HFF-Myc (cell line): ENCODE results near the gene AKR1C3.
"Not testable (repeated sequence)": the region's sequence is repeated elsewhere in the genome, so short reads cannot be mapped to it uniquely, and the experiment has no call there.

Experiments
- DNase-seq: peaks from one replicate; pipeline ENCODE4 v3.0.0-alpha.2; 2011; ENCODE audit warnings: low read depth; ENCODE audit errors: extremely low read depth
- H3K4me3 ChIP-seq: replicated peaks from 2 replicates; pipeline ENCODE4 v1.5.1; 2011; ENCODE audit warnings: low read depth, mild to moderate bottlenecking, control low read depth, low read length
- CTCF ChIP-seq: IDR thresholded peaks from 2 replicates; pipeline ENCODE4 v1.5.1; 2012; ENCODE audit warnings: mild to moderate bottlenecking, low read depth, low read length, control low read depth; ENCODE audit errors: missing control alignments

AKR1C3 gene

GRCh38 chr10:5123886-5124285 is 29.7 kb downstream of the AKR1C3 start:
- H3K4me3 ChIP-seq, result no peak overlapping the region
- DNase-seq, result no peak
- no peak for TF ChIP-seq CTCF

DNA sequence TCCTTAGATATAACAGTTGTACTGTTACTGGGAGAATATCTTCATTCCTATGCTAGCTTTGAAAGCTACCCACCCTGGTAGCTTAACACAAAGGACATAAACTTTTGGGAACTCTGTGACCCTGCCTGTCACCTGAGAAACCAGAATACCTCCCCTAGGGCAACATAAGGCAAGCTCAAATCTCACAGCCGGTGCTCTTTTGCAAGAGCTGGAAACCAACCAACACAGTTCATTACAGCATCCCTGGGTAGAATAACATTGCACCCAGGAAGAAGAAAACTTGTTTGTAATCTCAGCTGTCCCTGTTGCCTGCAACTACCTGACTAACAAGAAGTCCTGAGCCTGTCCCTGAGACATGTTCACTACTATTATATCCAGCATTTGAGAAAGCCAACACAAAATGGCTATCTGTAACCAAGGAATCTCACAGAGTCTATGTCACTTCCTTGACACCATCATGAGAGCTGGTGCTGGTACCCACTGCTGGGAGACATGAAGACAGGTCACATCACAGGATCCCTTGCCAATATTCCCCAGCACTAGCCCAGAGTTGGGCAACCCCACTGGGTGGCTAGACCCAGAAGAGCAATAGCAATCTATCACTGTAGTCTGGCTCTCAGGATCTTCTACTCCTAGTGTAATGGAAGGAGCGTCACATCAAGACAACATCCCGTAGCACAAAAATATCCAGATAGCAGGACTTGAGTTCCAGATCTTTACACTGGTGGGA is 31.3 kb downstream of the AKR1C3 start:
- no peak for TF ChIP-seq CTCF
- H3K4me3 ChIP-seq, result no peak overlapping the region
- DNase-seq, result no peak

DNA sequence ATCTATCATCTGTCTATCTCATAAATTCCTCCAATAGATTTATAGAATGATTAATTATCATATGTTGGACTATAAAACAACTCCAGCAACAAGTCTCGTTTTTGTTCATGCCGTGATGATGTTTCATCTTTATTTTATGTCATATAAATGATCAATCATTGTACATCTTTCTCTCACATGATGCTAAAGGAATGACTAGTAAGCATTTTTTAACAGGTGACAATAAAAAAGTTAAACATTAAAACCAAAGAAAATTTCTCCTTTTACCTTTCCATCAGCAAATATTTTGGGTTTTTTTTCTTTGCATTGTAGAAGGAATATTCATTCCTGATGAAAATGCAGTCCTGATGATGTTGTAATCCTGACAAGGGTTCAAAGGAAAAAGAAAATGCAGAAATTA is 41.4 kb downstream of the AKR1C3 start:
- no peak for TF ChIP-seq CTCF
- no peak overlapping the region for H3K4me3 ChIP-seq
- DNase-seq, result no peak

GRCh38 chr10:5136468-5137087 is 42.4 kb downstream of the AKR1C3 start:
- TF ChIP-seq CTCF, result no peak
- no peak for DNase-seq
- H3K4me3 ChIP-seq, result no peak overlapping the region

DNA sequence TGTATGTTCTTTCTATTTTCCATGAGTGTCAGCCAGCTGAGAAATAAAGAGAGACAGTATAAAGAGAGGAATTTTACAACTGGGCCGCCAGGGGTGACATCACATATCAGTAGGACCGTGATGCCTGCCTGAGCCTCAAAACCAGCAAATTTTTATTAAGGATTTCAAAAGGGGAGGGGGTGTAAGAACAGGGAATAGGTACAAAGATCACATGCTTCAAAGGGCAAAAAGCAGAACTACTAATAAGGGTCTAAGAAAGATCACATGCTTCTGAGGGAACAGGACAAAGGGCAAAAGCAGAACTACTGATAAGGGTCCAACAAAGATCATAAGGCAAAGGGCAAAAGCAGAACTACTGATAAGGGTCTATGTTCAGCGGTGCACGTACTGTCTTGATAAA is 43.5 kb downstream of the AKR1C3 start:
- not testable (repeated sequence) for DNase-seq, H3K4me3 ChIP-seq

DNA sequence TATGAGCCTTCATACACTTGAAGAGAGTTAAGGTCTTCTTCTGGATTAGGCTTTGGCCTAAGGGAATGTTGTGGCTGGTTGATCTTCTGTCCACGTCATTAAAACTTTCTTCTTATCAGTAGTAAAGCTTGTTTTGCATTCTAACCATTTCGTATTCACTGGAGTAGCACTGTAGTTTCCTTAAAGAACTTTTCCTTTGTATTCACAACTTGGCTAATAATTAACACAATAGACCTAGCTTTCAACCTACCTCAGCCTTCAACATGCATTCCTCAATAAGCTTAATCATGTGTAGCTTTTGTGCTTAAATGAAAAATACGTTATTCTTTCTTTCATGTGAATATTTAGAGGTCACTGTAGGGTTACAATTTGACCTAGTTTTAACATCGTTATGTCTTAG is 48.0 kb downstream of the AKR1C3 start:
- DNase-seq, result no peak
- no peak for TF ChIP-seq CTCF
- H3K4me3 ChIP-seq, result no peak overlapping the region

DNA sequence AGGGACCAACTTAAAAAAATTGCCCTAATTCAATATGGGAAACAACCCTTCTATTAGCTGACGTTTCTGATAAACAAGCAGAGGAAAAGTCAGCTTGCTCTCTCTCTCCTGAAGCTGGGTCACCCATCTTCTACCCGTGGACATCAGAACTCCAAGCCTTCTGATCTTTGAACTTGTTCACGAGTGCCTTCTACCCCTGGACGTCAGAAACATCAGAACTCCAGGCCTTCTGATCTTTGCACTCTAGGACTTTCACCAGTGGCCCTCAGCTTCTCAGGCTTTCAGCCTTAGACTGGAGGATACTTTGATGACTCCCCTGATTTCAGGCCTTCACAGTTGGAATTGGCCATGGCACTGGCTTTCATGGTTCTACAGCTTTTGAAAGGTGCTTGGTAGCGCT is 48.9 kb downstream of the AKR1C3 start:
- no peak overlapping the region for H3K4me3 ChIP-seq
- no peak for TF ChIP-seq CTCF
- DNase-seq, result no peak
